IMR-90 (cell line): ENCODE measurements around the gene PRR33. TPM values are rescaled to one million over a fixed set of nuclear protein-coding genes. Genes with fewer than 3 reads are reported as not detected.

Experiments used
- ATAC-seq: fragments of 200-7000 bp; cut with Tn5 transposase; 2 replicates; pipeline ENCODE4 v1.9.1; 2020; ENCODE audit warnings: low read depth, mild to moderate bottlenecking, moderate library complexity
- BruUV-seq: library from RNA; stranded (reverse); fragments of 400-500 nt; replicated peaks from 2 replicates; lab custom pipeline; 2021; lab: Mats Ljungman, UMichigan
- CTCF ChIA-PET: fragments of 300-600 bp; formaldehyde crosslinking; extraction: SDS; loops from one replicate; lab custom pipeline; 2021; ENCODE audit warnings: antibody characterized with exemption; lab: Yijun Ruan, JAX
- POLR2A ChIA-PET: fragments of 300-600 bp; sonication (Branson Sonifier 250); formaldehyde crosslinking; loops from one replicate; lab custom pipeline; 2022; ENCODE audit warnings: antibody characterized with exemption; ENCODE audit not compliant: unreplicated experiment; lab: Charles Lee
- DNase-seq: peaks from one replicate; pipeline ENCODE4 v3.0.0; 2013
- H2AFZ ChIP-seq: replicated peaks from 2 replicates; pipeline ENCODE3; 2013; ENCODE audit warnings: low read length, mild to moderate bottlenecking; ENCODE audit not compliant: poor library complexity
- H2AK5ac ChIP-seq: 2 replicates; pipeline ENCODE4 v1.6.1; 2013; ENCODE audit warnings: low read depth, low read length, inconsistent platforms
- H2AK9ac ChIP-seq: replicated peaks from 2 replicates; pipeline ENCODE3; 2013; ENCODE audit warnings: mild to moderate bottlenecking, low read depth, low read length, moderate library complexity; ENCODE audit not compliant: poor library complexity
- H2BK120ac ChIP-seq: 2 replicates; pipeline ENCODE4 v1.6.1; 2013; ENCODE audit warnings: low read depth, low read length, inconsistent platforms
- H2BK15ac ChIP-seq: 3 replicates; pipeline ENCODE4 v1.6.1; 2013; ENCODE audit warnings: low read depth, low read length, inconsistent platforms
- H2BK20ac ChIP-seq: 2 replicates; pipeline ENCODE4 v1.6.1; 2013; ENCODE audit warnings: low read depth, mild to moderate bottlenecking, inconsistent platforms, low read length, moderate library complexity
- H2BK5ac ChIP-seq: 2 replicates; pipeline ENCODE4 v1.6.1; 2013; ENCODE audit warnings: mild to moderate bottlenecking, low read depth, low read length, inconsistent platforms; ENCODE audit not compliant: poor library complexity, severe bottlenecking
- H3K14ac ChIP-seq: replicated peaks from 2 replicates; pipeline ENCODE4 v1.6.1; 2013; ENCODE audit warnings: low read depth, low read length, inconsistent platforms
- H3K18ac ChIP-seq: 2 replicates; pipeline ENCODE4 v1.6.1; 2013; ENCODE audit warnings: low read depth, low read length, control low read depth
- H3K23ac ChIP-seq: 2 replicates; pipeline ENCODE4 v1.6.1; 2013; ENCODE audit warnings: low read depth, low read length, inconsistent platforms
- H3K27ac ChIP-seq: 2 replicates; pipeline ENCODE4 v1.5.1; 2013; ENCODE audit warnings: mild to moderate bottlenecking, control low read depth, low read length; ENCODE audit not compliant: insufficient read depth
- H3K27me3 ChIP-seq: 2 replicates; pipeline ENCODE4 v1.6.1; 2013; ENCODE audit warnings: low read length; ENCODE audit not compliant: control insufficient read depth, insufficient read depth
- H3K36me3 ChIP-seq: 2 replicates; pipeline ENCODE4 v1.6.1; 2013; ENCODE audit warnings: low read length, mixed read lengths; ENCODE audit not compliant: control insufficient read depth, insufficient read depth
- H3K4ac ChIP-seq: 2 replicates; pipeline ENCODE4 v1.6.1; 2013; ENCODE audit warnings: low read depth, low read length, inconsistent platforms
- H3K4me1 ChIP-seq: 2 replicates; pipeline ENCODE4 v1.6.1; 2013; ENCODE audit warnings: low read length, mixed read lengths; ENCODE audit not compliant: control insufficient read depth, insufficient read depth
- H3K4me2 ChIP-seq: 2 replicates; pipeline ENCODE4 v1.6.1; 2013; ENCODE audit warnings: low read depth, mild to moderate bottlenecking, control low read depth, low read length, moderate library complexity
- H3K4me3 ChIP-seq: 2 replicates; pipeline ENCODE4 v1.5.1; 2013; ENCODE audit warnings: low read depth, mild to moderate bottlenecking, control low read depth, low read length, moderate library complexity; ENCODE audit not compliant: insufficient read depth
- H3K56ac ChIP-seq: 2 replicates; pipeline ENCODE4 v1.6.1; 2013; ENCODE audit warnings: low read length, inconsistent platforms; ENCODE audit not compliant: insufficient read depth; ENCODE audit errors: extremely low read depth
- H3K79me1 ChIP-seq, 2 experiments: 2 replicates each; pipeline ENCODE4 v1.6.1; 2013; ENCODE audit warnings: low read length in 2 of 2, inconsistent platforms in 1 of 2, low read depth in 1 of 2
- H3K9ac ChIP-seq: 2 replicates; pipeline ENCODE4 v1.6.1; 2013; ENCODE audit warnings: low read depth, low read length, control low read depth
- H3K9me1 ChIP-seq: 2 replicates; pipeline ENCODE4 v1.6.1; 2013; ENCODE audit warnings: low read length, inconsistent platforms; ENCODE audit not compliant: insufficient read depth
- H3K9me3 ChIP-seq: 2 replicates; pipeline ENCODE4 v1.6.1; 2013; ENCODE audit warnings: low read length; ENCODE audit not compliant: control insufficient read depth, insufficient read depth
- H4K20me1 ChIP-seq: 2 replicates; pipeline ENCODE4 v1.6.1; 2013; ENCODE audit warnings: low read length, inconsistent platforms; ENCODE audit not compliant: insufficient read depth
- H4K5ac ChIP-seq: 2 replicates; pipeline ENCODE4 v1.6.1; 2013; ENCODE audit warnings: mild to moderate bottlenecking, low read depth, low read length, control low read depth
- H4K8ac ChIP-seq, 2 experiments: 2 replicates each; pipeline ENCODE4 v1.6.1; 2013; ENCODE audit warnings: low read depth in 2 of 2, low read length in 2 of 2, control low read depth in 1 of 2, inconsistent platforms in 1 of 2
- H4K91ac ChIP-seq: 2 replicates; pipeline ENCODE4 v1.6.1; 2013; ENCODE audit warnings: low read depth, low read length, inconsistent platforms; ENCODE audit not compliant: insufficient read depth
- BHLHE40 ChIP-seq: fragments of 150-350 bp; IDR thresholded peaks from 2 replicates; pipeline ENCODE4 v1.6.1; 2016; ENCODE audit warnings: mild to moderate bottlenecking, low read depth, low read length
- CEBPB ChIP-seq: IDR thresholded peaks from 2 replicates; pipeline ENCODE4 v1.6.1; 2012; ENCODE audit warnings: low read depth, low read length, improper control_type of control experiment
- CHD1 ChIP-seq: IDR thresholded peaks from 2 replicates; pipeline ENCODE4 v1.6.1; 2012; ENCODE audit warnings: low read depth, low read length, improper control_type of control experiment
- CTCF ChIP-seq: conservative IDR thresholded peaks from 2 replicates; pipeline ENCODE4 v1.5.1; 2012; ENCODE audit warnings: mild to moderate bottlenecking, low read depth, low read length, improper control_type of control experiment
- ELK1 ChIP-seq: fragments of 150-350 bp; IDR thresholded peaks from 2 replicates; pipeline ENCODE4 v1.6.1; 2016; ENCODE audit warnings: low read depth, mild to moderate bottlenecking, low read length, moderate library complexity, borderline replicate concordance
- FOS ChIP-seq: fragments of 150-350 bp; IDR thresholded peaks from 2 replicates; pipeline ENCODE4 v1.6.1; 2016; ENCODE audit warnings: low read depth, low read length
- MAFK ChIP-seq: IDR thresholded peaks from 2 replicates; pipeline ENCODE4 v1.6.1; 2012; ENCODE audit warnings: low read depth, low read length, improper control_type of control experiment
- MAZ ChIP-seq: IDR thresholded peaks from 2 replicates; pipeline ENCODE4 v1.6.1; 2012; ENCODE audit warnings: low read depth, mild to moderate bottlenecking, low read length, improper control_type of control experiment, moderate library complexity, borderline replicate concordance
- MXI1 ChIP-seq: IDR thresholded peaks from 2 replicates; pipeline ENCODE4 v1.6.1; 2012; ENCODE audit warnings: low read depth, mild to moderate bottlenecking, low read length, moderate library complexity, borderline replicate concordance
- NFE2L2 ChIP-seq: fragments of 150-350 bp; IDR thresholded peaks from 2 replicates; pipeline ENCODE4 v1.6.1; 2016; ENCODE audit warnings: low read depth, mild to moderate bottlenecking, low read length
- POLR2A ChIP-seq: IDR thresholded peaks from 2 replicates; pipeline ENCODE4 v1.6.1; 2012; ENCODE audit warnings: mild to moderate bottlenecking, low read depth, low read length
- RAD21 ChIP-seq: IDR thresholded peaks from 2 replicates; pipeline ENCODE4 v1.6.1; 2012; ENCODE audit warnings: low read length, improper control_type of control experiment
- RCOR1 ChIP-seq: IDR thresholded peaks from 2 replicates; pipeline ENCODE4 v1.6.1; 2012; ENCODE audit warnings: mild to moderate bottlenecking, low read length, improper control_type of control experiment; ENCODE audit not compliant: insufficient replicate concordance
- SMC3 ChIP-seq: fragments of 150-350 bp; IDR thresholded peaks from 2 replicates; pipeline ENCODE4 v1.6.1; 2016; ENCODE audit warnings: low read depth, mild to moderate bottlenecking, antibody characterized with exemption, low read length, moderate library complexity
- USF2 ChIP-seq: fragments of 150-350 bp; IDR thresholded peaks from 2 replicates; pipeline ENCODE4 v1.6.1; 2017; ENCODE audit warnings: mild to moderate bottlenecking, antibody characterized with exemption, low read length, low read depth
- WGBS, 2 experiments: methylation state at CpG; one replicate each; pipeline versions ENCODE4 v1.1.5 to v1.1.7; 2013; ENCODE audit warnings: missing lambda C conversion rate in 2 of 2; ENCODE audit not compliant: insufficient read length in 1 of 2; ENCODE audit errors: extremely low coverage in 2 of 2; 5-methylcytosine and 5-hydroxymethylcytosine counted together
- dilution Hi-C: fragments of 300-500 bp; cut with HindIII; formaldehyde crosslinking; loops from one replicate; pipeline ENCODE4 v1.14.3; 2018; ENCODE audit warnings: low sequenced_read_pairs; ENCODE audit not compliant: unreplicated experiment
- in situ Hi-C: fragments of 300-500 bp; cut with MboI; formaldehyde crosslinking; loops from 3 replicates; pipeline ENCODE4 v1.14.3; 2019; ENCODE audit warnings: low sequenced_read_pairs, inconsistent platforms, mixed read lengths
- intact Hi-C: fragments of 100-400 bp; cut with micrococcal nuclease; formaldehyde crosslinking; loops from 2 replicates; pipeline ENCODE4 v1.10.0; 2022
- polyA plus RNA-seq, 3 experiments: library from polyadenylated mRNA; depleted of rRNA; stranded (reverse); fragments of >200 nt; gene quantifications; 2 replicates each; pipeline ENCODE4 v1.2.3, GENCODE V29; 2012; ENCODE audit warnings: low replicate concordance in 1 of 3
- total RNA-seq: library from RNA; depleted of rRNA; stranded (reverse); fragments of >200 nt; gene quantifications from 2 replicates; pipeline ENCODE4 v1.2.3, GENCODE V29; 2012

PRR33 gene
- total and polyA plus RNA-seq, 2 of the 4 experiments (the other 2 are of a cell fraction), result not detected

- POLR2A ChIA-PET, result no interaction called here
- peaks cover 3% of the 10 kb centered on the region; the same call in 1 of the 2 replicates for H3K4me1 ChIP-seq
- WGBS, 2 experiments, result 13% methylated on average over 1 of the region's 11 CpGs; no CpG with 5 or more reads in 1 of the 2 experiments
- no peak overlapping the region for H2BK20ac ChIP-seq
- no peak overlapping the region for H4K5ac ChIP-seq
- H3K56ac ChIP-seq, result no peak overlapping the region
- intact Hi-C loops (no loop called here), in situ Hi-C loops (no loop called here), dilution Hi-C loops (no loop called here)
- H2BK15ac ChIP-seq, result no peak overlapping the region
- H3K14ac ChIP-seq, result no peak overlapping the region
- no peaks in the 10 kb centered on the region for H3K79me1 ChIP-seq
- no peak overlapping the region for H2BK5ac ChIP-seq
- peak overlapping the region; percentile 51 for H2AFZ ChIP-seq
- peak; percentile 27; the same call in 1 of the 2 replicates for ATAC-seq
- no peak overlapping the region for H2BK120ac ChIP-seq
- H3K27ac ChIP-seq, result no peak overlapping the region
- H3K36me3 ChIP-seq, result no peaks in the 10 kb centered on the region
- CTCF ChIA-PET, result no interaction called here
- H3K4me3 ChIP-seq, result no peak overlapping the region
- H3K18ac ChIP-seq, result no peak overlapping the region
- H3K23ac ChIP-seq, result no peak overlapping the region
- H2AK5ac ChIP-seq, result no peak overlapping the region
- no peak overlapping the region for H2AK9ac ChIP-seq
- H4K20me1 ChIP-seq, result no peaks in the 10 kb centered on the region
- H3K27me3 ChIP-seq, result peaks cover 21% of the 10 kb centered on the region; the same call in 1 of the 2 replicates
- H3K9ac ChIP-seq, result no peak overlapping the region
- no peaks in the 10 kb centered on the region for H3K9me3 ChIP-seq
- no peak overlapping the region for H4K91ac ChIP-seq
- no peak overlapping the region for H3K4ac ChIP-seq
- no peaks in the 10 kb centered on the region for H3K9me1 ChIP-seq
- BruUV-seq, result no TSS peak
- H3K4me2 ChIP-seq, result no peak overlapping the region
- H4K8ac ChIP-seq, result no peak overlapping the region
- DNase-seq, result peak; percentile 24
- TF ChIP-seq RCOR1, result no peak
- no peak for TF ChIP-seq FOS
- no peak for TF ChIP-seq MAZ
- no peak for TF ChIP-seq MXI1
- no peak for TF ChIP-seq ELK1
- TF ChIP-seq MAFK, result no peak
- TF ChIP-seq POLR2A, result no peak
- TF ChIP-seq BHLHE40, result no peak
- TF ChIP-seq NFE2L2, result no peak
- no peak for TF ChIP-seq CHD1
- TF ChIP-seq SMC3, result no peak
- TF ChIP-seq RAD21, result no peak
- TF ChIP-seq CEBPB, result no peak
- no peak for TF ChIP-seq CTCF
- no peak for TF ChIP-seq USF2
Observed at GRCh38 chr11:1873048-1873812, 18.5 kb downstream of the PRR33 start.
